ENCODE data around the gene ADGRA3.

DNA sequence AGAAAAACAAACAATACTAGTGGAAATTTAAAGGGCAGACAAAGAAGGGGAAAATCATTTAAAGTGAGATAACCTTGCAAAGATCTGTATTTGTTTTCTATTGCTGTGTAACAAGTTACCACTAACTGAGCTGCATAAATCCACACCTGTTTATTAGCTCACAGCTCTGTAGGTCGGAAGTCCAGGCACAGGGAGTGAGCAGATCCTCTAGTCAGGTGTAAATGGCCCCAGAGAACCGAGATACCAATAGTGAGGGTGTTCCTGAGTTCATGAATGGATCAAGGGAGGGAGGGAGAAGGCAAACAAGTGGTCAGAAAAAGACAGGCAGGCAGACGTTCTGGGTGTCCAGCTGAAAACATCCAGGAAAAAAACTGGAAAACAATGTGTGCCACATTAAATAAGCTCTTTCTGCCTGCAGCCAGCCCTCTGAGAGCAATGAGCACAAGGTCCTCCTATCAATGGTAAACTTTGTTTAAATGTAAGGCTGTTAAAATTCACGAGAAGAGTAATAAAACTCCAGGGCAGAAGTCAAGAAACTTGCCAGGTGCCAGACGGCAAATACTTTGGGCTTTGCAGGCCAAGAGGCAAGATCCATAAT lies 25.0 kb downstream of the ADGRA3 start:
- TF ChIP-seq POLR2AphosphoS5 (IDR thresholded peaks at IDR 0.05): no peak
- TF ChIP-seq, protein P1, sequence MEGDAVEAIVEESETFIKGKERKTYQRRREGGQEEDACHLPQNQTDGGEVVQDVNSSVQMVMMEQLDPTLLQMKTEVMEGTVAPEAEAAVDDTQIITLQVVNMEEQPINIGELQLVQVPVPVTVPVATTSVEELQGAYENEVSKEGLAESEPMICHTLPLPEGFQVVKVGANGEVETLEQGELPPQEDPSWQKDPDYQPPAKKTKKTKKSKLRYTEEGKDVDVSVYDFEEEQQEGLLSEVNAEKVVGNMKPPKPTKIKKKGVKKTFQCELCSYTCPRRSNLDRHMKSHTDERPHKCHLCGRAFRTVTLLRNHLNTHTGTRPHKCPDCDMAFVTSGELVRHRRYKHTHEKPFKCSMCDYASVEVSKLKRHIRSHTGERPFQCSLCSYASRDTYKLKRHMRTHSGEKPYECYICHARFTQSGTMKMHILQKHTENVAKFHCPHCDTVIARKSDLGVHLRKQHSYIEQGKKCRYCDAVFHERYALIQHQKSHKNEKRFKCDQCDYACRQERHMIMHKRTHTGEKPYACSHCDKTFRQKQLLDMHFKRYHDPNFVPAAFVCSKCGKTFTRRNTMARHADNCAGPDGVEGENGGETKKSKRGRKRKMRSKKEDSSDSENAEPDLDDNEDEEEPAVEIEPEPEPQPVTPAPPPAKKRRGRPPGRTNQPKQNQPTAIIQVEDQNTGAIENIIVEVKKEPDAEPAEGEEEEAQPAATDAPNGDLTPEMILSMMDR (IDR thresholded peaks at IDR 0.05 in 8 of 11, conservative IDR thresholded peaks at IDR 0.05 in 3 of 11): no peak

Data from spleen (tissue), 7 donors.